Adrenal gland (tissue), 12 donors: ENCODE data around the gene PLXNA4. TPM values are rescaled to one million over a fixed set of nuclear protein-coding genes. Genes with fewer than 3 reads are reported as not detected.

ENCODE experiments used
- DNase-seq, 7 donors: peaks; one replicate each; pipeline ENCODE4 v3.0.0-alpha.2; 2019 to 2020
- H3K27ac ChIP-seq, 5 donors: fragments of 200-600 bp; sonication (generic) in 4 of 5; 1 replicate in 3 of 5; 2 replicates in 2 of 5; pipeline versions ENCODE4 v1.5.1 to v1.8.0; 2016 to 2020; ENCODE audit warnings: mild to moderate bottlenecking in 1 of 5
- H3K27me3 ChIP-seq: fragments of 200-600 bp; 2 replicates; pipeline ENCODE4 v1.8.0; 2021
- H3K36me3 ChIP-seq, 2 donors: fragments of 200-600 bp; replicated peaks in 1 of 2; 1 replicate in 1 of 2; 2 replicates in 1 of 2; pipeline versions ENCODE4 v1.5.1 to v1.8.0; 2018 to 2022
- H3K4me1 ChIP-seq, 2 donors: fragments of 200-600 bp; replicated peaks in 1 of 2; 1 replicate in 1 of 2; 2 replicates in 1 of 2; pipeline versions ENCODE4 v1.5.1 to v1.8.0; 2018 to 2021
- H3K4me3 ChIP-seq, 4 donors: fragments of 200-600 bp; sonication (generic) in 3 of 4; one replicate each; pipeline ENCODE4 v1.5.1; 2016 to 2018
- H3K9me3 ChIP-seq, 3 donors: fragments of 200-600 bp; sonication (generic) in 1 of 3; replicated peaks in 1 of 3; 1 replicate in 2 of 3; 2 replicates in 1 of 3; pipeline versions ENCODE4 v1.5.1 to v1.8.0; 2016 to 2021
- POLR2A ChIP-seq, 2 donors: fragments of 450-650 bp; IDR thresholded peaks; one replicate each; pipeline ENCODE4 v1.6.1; 2017; ENCODE audit warnings: antibody characterized with exemption in 2 of 2, mild to moderate bottlenecking in 2 of 2, moderate library complexity in 1 of 2
- WGBS, 4 donors: extraction: QIAGEN DNeasy Blood & Tissue Kit in 2 of 4; methylation state at CpG; one replicate each; pipeline versions ENCODE4 v1.1.5 to v1.1.7; 2013 to 2017; 5-methylcytosine and 5-hydroxymethylcytosine counted together
- intact Hi-C, 2 donors: fragments of 100-400 bp; cut with DNase I; formaldehyde crosslinking; loops; one replicate each; pipeline versions ENCODE4 v1.14.1 to v1.15.0; 2022 to 2023
- polyA plus RNA-seq, 3 donors: library from polyadenylated mRNA; stranded (reverse); fragments of 200-250 nt in 2 of 3; fragments of 350-450 nt in 1 of 3; fragmentation: Illumina TruSeq in 1 of 3; extraction: RNeasy Lipid Tissue Mini Kit (QIAGEN cat#74804) in 1 of 3; gene quantifications; one replicate each; pipeline ENCODE4 v1.2.3, GENCODE V29; 2013 to 2014
- total RNA-seq, 9 donors: library from RNA; depleted of rRNA in 4 of 9; stranded (reverse); fragments of >200 nt in 4 of 9; fragments of 120-200 nt in 1 of 9; fragmentation: NEBNext Ultra II Directional in 1 of 9; extraction: Animal tissue kit (Norgen Biotek cat#: 25700) in 1 of 9; gene quantifications; one replicate each; pipeline versions ENCODE4 v1.1.0 to v1.2.4, GENCODE V29; 2013 to 2023
- TF ChIP-seq, protein P1 (sequence below), 6 experiments: fragments of 450-650 bp in 4 of 6; fragments of 200-600 bp in 2 of 6; sonication (generic) in 1 of 6; IDR thresholded peaks; 1 replicate in 5 of 6; 2 replicates in 1 of 6; pipeline versions ENCODE4 v1.5.1 to v1.8.0; 2016 to 2021; ENCODE audit warnings: antibody characterized with exemption in 6 of 6, mild to moderate bottlenecking in 2 of 6, moderate library complexity in 1 of 6
- donor health status: healthy with polysubstance abuse.
- donor health status: Bipolar disorder and iron deficiency.
- donor health status: DM: yes; HTN: yes; CAD: no.
- donor health status: DM: no; HTN: no; CAD: no.
- donor health status: DM: no; HTN: no; CAD: no.
- donor health status: DM: yes; HTN: yes; CAD: no.

PLXNA4 gene
- total and polyA plus RNA-seq, 12 donors: 0.99 to 10.7 (median 3.6) TPM

- 66 to 69% (median 67%) methylated on average over 4 of the region's 4 CpGs for WGBS, 4 donors
- no peaks in the 10 kb centered on the region for H3K4me1 ChIP-seq
- H3K27me3 ChIP-seq: no peaks in the 10 kb centered on the region
- no peaks in the 10 kb centered on the region for H3K36me3 ChIP-seq
- H3K27ac ChIP-seq: no peak overlapping the region
- no peak for TF ChIP-seq POLR2A (IDR thresholded peaks at IDR 0.05)
- TF ChIP-seq, protein P1, sequence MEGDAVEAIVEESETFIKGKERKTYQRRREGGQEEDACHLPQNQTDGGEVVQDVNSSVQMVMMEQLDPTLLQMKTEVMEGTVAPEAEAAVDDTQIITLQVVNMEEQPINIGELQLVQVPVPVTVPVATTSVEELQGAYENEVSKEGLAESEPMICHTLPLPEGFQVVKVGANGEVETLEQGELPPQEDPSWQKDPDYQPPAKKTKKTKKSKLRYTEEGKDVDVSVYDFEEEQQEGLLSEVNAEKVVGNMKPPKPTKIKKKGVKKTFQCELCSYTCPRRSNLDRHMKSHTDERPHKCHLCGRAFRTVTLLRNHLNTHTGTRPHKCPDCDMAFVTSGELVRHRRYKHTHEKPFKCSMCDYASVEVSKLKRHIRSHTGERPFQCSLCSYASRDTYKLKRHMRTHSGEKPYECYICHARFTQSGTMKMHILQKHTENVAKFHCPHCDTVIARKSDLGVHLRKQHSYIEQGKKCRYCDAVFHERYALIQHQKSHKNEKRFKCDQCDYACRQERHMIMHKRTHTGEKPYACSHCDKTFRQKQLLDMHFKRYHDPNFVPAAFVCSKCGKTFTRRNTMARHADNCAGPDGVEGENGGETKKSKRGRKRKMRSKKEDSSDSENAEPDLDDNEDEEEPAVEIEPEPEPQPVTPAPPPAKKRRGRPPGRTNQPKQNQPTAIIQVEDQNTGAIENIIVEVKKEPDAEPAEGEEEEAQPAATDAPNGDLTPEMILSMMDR (IDR thresholded peaks at IDR 0.05): no peak
- no peak for DNase-seq
- intact Hi-C loops: no loop called here
- no peak overlapping the region for H3K4me3 ChIP-seq
- no peaks in the 10 kb centered on the region for H3K9me3 ChIP-seq
Observed at GRCh38 chr7:132464740-132465139, 111.5 kb downstream of the PLXNA4 start.

DNA sequence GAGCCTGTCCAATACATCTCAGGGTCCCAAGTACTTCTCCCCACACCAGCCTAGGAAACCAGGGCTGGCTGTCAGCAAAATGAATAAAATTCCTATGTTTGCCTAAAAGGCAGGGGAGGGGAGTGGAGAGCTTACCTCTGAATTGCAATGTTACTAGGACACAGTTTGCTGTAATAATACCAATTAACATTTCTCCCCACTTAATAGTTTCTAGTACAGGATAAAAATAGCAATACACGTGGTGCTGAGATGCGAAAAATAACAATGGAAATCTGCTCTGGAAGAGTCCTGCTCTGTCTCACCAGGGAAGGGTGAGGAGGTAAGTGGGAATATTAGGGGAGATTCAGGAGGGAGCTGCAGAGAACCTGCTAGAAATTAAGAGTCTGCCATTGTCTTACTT lies 112.3 kb downstream of the PLXNA4 start:
- Histone ChIP-seq H3K36me3 (no peaks in the 10 kb centered on the region), H3K27ac (no peak overlapping the region), H3K9me3 (no peaks in the 10 kb centered on the region), H3K4me3 (no peak overlapping the region), H3K27me3 (no peaks in the 10 kb centered on the region), H3K4me1 (no peaks in the 10 kb centered on the region)
- WGBS, 4 donors: 63 to 67% (median 64%) methylated on average over 2 of the region's 2 CpGs
- intact Hi-C loops: no loop called here
- TF ChIP-seq, protein P1 (IDR thresholded peaks at IDR 0.05): no peak
- no peak for TF ChIP-seq POLR2A (IDR thresholded peaks at IDR 0.05)
- no peak for DNase-seq

DNA sequence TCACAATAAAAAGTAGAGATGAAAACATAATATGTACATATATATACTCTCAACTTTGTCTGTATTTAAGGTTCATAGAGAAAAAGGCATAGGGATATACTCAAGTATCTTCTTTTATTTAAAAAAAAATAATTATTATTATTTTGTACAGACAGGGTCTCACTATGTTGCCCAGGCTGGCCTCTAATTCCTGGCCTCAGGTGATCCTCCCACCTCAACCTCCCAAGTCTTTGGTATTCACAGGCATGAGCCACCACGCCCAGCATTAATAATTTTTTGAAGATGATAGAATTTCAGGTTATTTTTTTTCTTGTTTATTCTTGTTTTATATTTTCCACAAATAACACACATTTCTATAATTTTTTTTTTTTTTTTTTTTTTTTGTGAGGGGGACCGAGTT lies 113.8 kb downstream of the PLXNA4 start:
- Histone ChIP-seq H3K36me3 (no peaks in the 10 kb centered on the region), H3K4me3 (no peak overlapping the region), H3K4me1 (no peaks in the 10 kb centered on the region), H3K27ac (no peak overlapping the region), H3K27me3 (no peaks in the 10 kb centered on the region), H3K9me3 (no peaks in the 10 kb centered on the region)
- TF ChIP-seq, protein P1 (IDR thresholded peaks at IDR 0.05): no peak
- no peak for TF ChIP-seq POLR2A (IDR thresholded peaks at IDR 0.05)
- intact Hi-C loops: no loop called here
- WGBS, 4 donors: 78 to 95% (median 86%) methylated on average over 2 of the region's 2 CpGs
- DNase-seq: no peak

DNA sequence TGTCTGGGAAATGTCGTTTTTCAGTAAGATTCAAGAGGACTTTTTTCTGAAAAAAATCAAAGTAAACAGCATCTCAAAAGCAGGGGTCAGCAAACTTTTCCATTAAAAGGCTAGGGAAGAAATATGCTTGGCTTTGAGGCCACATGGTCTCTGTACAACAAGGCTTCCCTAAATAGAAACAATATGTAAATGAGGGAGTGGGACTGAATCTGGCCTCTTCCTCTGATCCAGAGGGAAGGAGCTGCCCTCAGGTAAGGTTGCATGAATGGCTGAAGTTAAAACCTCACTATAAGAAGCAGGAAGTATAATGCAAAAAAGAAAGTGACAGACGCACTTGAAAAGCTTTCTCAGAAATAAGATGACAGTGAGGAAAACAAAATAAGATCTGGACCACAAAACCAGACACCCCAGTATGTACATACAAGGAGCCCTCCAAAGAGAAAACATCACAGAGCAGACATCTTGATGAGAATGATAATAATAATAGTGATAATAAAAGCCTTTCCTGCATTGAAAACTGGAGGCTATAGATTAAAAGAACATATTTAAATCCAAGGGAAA lies 115.2 kb downstream of the PLXNA4 start:
- whole genome bisulfite sequencing, 4 donors: 45 to 62% (median 50%) methylated on average over 2 of the region's 2 CpGs
- intact Hi-C loops: no loop called here
- Histone ChIP-seq H3K27ac (no peak overlapping the region), H3K36me3 (no peaks in the 10 kb centered on the region), H3K4me3 (no peak overlapping the region), H3K4me1 (no peaks in the 10 kb centered on the region), H3K27me3 (no peaks in the 10 kb centered on the region), H3K9me3 (no peaks in the 10 kb centered on the region)
- TF ChIP-seq, protein P1 (IDR thresholded peaks at IDR 0.05): no peak
- no peak for TF ChIP-seq POLR2A (IDR thresholded peaks at IDR 0.05)
- DNase-seq: no peak
